Cortex of kidney (tissue), 1 donor: ENCODE data around the gene SIX3.

Experiments used
- DNase-seq: peaks from one replicate; lab custom pipeline; 2025; lab: John Stamatoyannopoulos, UW

SIX3 gene

GRCh38 chr2:44943693-44944101, 2.2 kb downstream of the SIX3 start:
- DNase-seq: no peak

- no peak for DNase-seq
Measured at GRCh38 chr2:44944102-44944951, 2.8 kb downstream of the SIX3 start.

- DNase-seq: no peak
Measured at GRCh38 chr2:44944952-44945612, 3.6 kb downstream of the SIX3 start.

- no peak for DNase-seq
Measured at GRCh38 chr2:44945676-44946371, 4.3 kb downstream of the SIX3 start.

- no peak for DNase-seq
Measured at GRCh38 chr2:44946372-44947027, 5.0 kb downstream of the SIX3 start.

GRCh38 chr2:44947028-44947375, 5.5 kb downstream of the SIX3 start:
- no peak for DNase-seq

- DNase-seq: no peak
Measured at GRCh38 chr2:44948565-44949328, 7.2 kb downstream of the SIX3 start.

GRCh38 chr2:44949329-44950151, 8.0 kb downstream of the SIX3 start:
- no peak for DNase-seq

- no peak for DNase-seq
Measured at GRCh38 chr2:44950646-44951045, 9.1 kb downstream of the SIX3 start.

GRCh38 chr2:44951124-44951523, 9.6 kb downstream of the SIX3 start:
- DNase-seq: no peak

GRCh38 chr2:44951714-44952113, 10.2 kb downstream of the SIX3 start:
- DNase-seq: no peak

- no peak for DNase-seq
Measured at GRCh38 chr2:44952143-44952805, 10.8 kb downstream of the SIX3 start.

- DNase-seq: no peak
Measured at GRCh38 chr2:44952806-44953498, 11.4 kb downstream of the SIX3 start.

GRCh38 chr2:44953499-44953883, 12.0 kb downstream of the SIX3 start:
- DNase-seq: no peak

- no peak for DNase-seq
Measured at GRCh38 chr2:44954447-44954888, 13.0 kb downstream of the SIX3 start.

- DNase-seq: no peak
Measured at GRCh38 chr2:44954889-44955592, 13.5 kb downstream of the SIX3 start.

- DNase-seq: no peak
Measured at GRCh38 chr2:44955593-44956392, 14.3 kb downstream of the SIX3 start.

GRCh38 chr2:44956843-44957242, 15.3 kb downstream of the SIX3 start:
- DNase-seq: no peak
